ENCODE results near the gene KCNG4. TPM values are rescaled to one million over a fixed set of nuclear protein-coding genes. Genes with fewer than 3 reads are reported as not detected.
"Not testable (repeated sequence)": the region's sequence is repeated elsewhere in the genome, so short reads cannot be mapped to it uniquely, and the experiment has no call there.

KCNG4 gene
- total and polyA plus RNA-seq, 2 donors, result not detected

GRCh38 chr16:84207879-84208278 is 31.9 kb downstream of the KCNG4 start:
- no peaks in the 10 kb centered on the region for H3K4me1 ChIP-seq (ENCODE audit: control insufficient read depth in 2 of 2, insufficient read depth in 2 of 2, low read length in 2 of 2)
- no peaks in the 10 kb centered on the region for H3K36me3 ChIP-seq (ENCODE audit: control insufficient read depth in 2 of 2, insufficient read depth in 2 of 2, low read length in 1 of 2)
- DNase-seq (ENCODE audit: low read depth in 6 of 9, low spot score in 9 of 9), result no peak
- no peak overlapping the region for H3K27ac ChIP-seq (ENCODE audit: low read depth in 1 of 2, low read length in 1 of 2)
- no peaks in the 10 kb centered on the region for H3K9me3 ChIP-seq (ENCODE audit: control insufficient read depth in 2 of 2, insufficient read depth in 1 of 2, low read length in 1 of 2)
- no peak overlapping the region for H3K4me3 ChIP-seq (ENCODE audit: low read length in 2 of 2)
- no peaks in the 10 kb centered on the region for H3K27me3 ChIP-seq (ENCODE audit: control insufficient read depth in 2 of 2, insufficient read depth in 1 of 2, low read length in 1 of 2)
- WGBS, result 92% methylated on average over 8 of the region's 8 CpGs

- no peak for DNase-seq (ENCODE audit: low read depth in 6 of 9, low spot score in 9 of 9)
- no peaks in the 10 kb centered on the region for H3K27me3 ChIP-seq (ENCODE audit: control insufficient read depth in 2 of 2, insufficient read depth in 1 of 2, low read length in 1 of 2)
- no peak overlapping the region for H3K4me3 ChIP-seq (ENCODE audit: low read length in 2 of 2)
- no peaks in the 10 kb centered on the region for H3K36me3 ChIP-seq (ENCODE audit: control insufficient read depth in 2 of 2, insufficient read depth in 2 of 2, low read length in 1 of 2)
- no peak overlapping the region for H3K27ac ChIP-seq (ENCODE audit: low read depth in 1 of 2, low read length in 1 of 2)
- no peaks in the 10 kb centered on the region for H3K4me1 ChIP-seq (ENCODE audit: control insufficient read depth in 2 of 2, insufficient read depth in 2 of 2, low read length in 2 of 2)
- WGBS, result 88% methylated on average over 6 of the region's 6 CpGs
- H3K9me3 ChIP-seq (ENCODE audit: control insufficient read depth in 2 of 2, insufficient read depth in 1 of 2, low read length in 1 of 2), result no peaks in the 10 kb centered on the region
Observed at GRCh38 chr16:84207251-84207650, 32.6 kb downstream of the KCNG4 start.

GRCh38 chr16:84205976-84206691 is 33.7 kb downstream of the KCNG4 start:
- no peaks in the 10 kb centered on the region for H3K9me3 ChIP-seq (ENCODE audit: control insufficient read depth in 2 of 2, insufficient read depth in 1 of 2, low read length in 1 of 2)
- no peaks in the 10 kb centered on the region for H3K27me3 ChIP-seq (ENCODE audit: control insufficient read depth in 2 of 2, insufficient read depth in 1 of 2, low read length in 1 of 2)
- H3K4me3 ChIP-seq (ENCODE audit: low read length in 2 of 2), result no peak overlapping the region
- no peak for DNase-seq (ENCODE audit: low read depth in 6 of 9, low spot score in 9 of 9)
- no peaks in the 10 kb centered on the region for H3K4me1 ChIP-seq (ENCODE audit: control insufficient read depth in 2 of 2, insufficient read depth in 2 of 2, low read length in 2 of 2)
- H3K36me3 ChIP-seq (ENCODE audit: control insufficient read depth in 2 of 2, insufficient read depth in 2 of 2, low read length in 1 of 2), result no peaks in the 10 kb centered on the region
- H3K27ac ChIP-seq (ENCODE audit: low read depth in 1 of 2, low read length in 1 of 2), result no peak overlapping the region
- WGBS, result 95% methylated on average over 18 of the region's 18 CpGs

GRCh38 chr16:84205123-84205522 is 34.7 kb downstream of the KCNG4 start:
- 97% methylated on average over 6 of the region's 6 CpGs for WGBS
- H3K27me3 ChIP-seq (ENCODE audit: control insufficient read depth in 2 of 2, insufficient read depth in 1 of 2, low read length in 1 of 2); H3K27ac ChIP-seq (ENCODE audit: low read depth in 1 of 2, low read length in 1 of 2); H3K4me1 ChIP-seq (ENCODE audit: control insufficient read depth in 2 of 2, insufficient read depth in 2 of 2, low read length in 2 of 2); H3K36me3 ChIP-seq (ENCODE audit: control insufficient read depth in 2 of 2, insufficient read depth in 2 of 2, low read length in 1 of 2); DNase-seq (ENCODE audit: low read depth in 6 of 9, low spot score in 9 of 9); H3K9me3 ChIP-seq (ENCODE audit: control insufficient read depth in 2 of 2, insufficient read depth in 1 of 2, low read length in 1 of 2); H3K4me3 ChIP-seq (ENCODE audit: low read length in 2 of 2): not testable (repeated sequence)

GRCh38 chr16:84204551-84204950 is 35.3 kb downstream of the KCNG4 start:
- not testable (repeated sequence) for H3K27me3 ChIP-seq (ENCODE audit: control insufficient read depth in 2 of 2, insufficient read depth in 1 of 2, low read length in 1 of 2); H3K4me1 ChIP-seq (ENCODE audit: control insufficient read depth in 2 of 2, insufficient read depth in 2 of 2, low read length in 2 of 2); H3K9me3 ChIP-seq (ENCODE audit: control insufficient read depth in 2 of 2, insufficient read depth in 1 of 2, low read length in 1 of 2); H3K27ac ChIP-seq (ENCODE audit: low read depth in 1 of 2, low read length in 1 of 2); H3K36me3 ChIP-seq (ENCODE audit: control insufficient read depth in 2 of 2, insufficient read depth in 2 of 2, low read length in 1 of 2); H3K4me3 ChIP-seq (ENCODE audit: low read length in 2 of 2); DNase-seq (ENCODE audit: low read depth in 6 of 9, low spot score in 9 of 9)
- WGBS, result 90% methylated on average over 26 of the region's 26 CpGs

- Histone ChIP-seq H3K27me3 (ENCODE audit: control insufficient read depth in 2 of 2, insufficient read depth in 1 of 2, low read length in 1 of 2) (peaks cover 0 to 9% of the 10 kb centered on the region in 2 donors), H3K4me1 (ENCODE audit: control insufficient read depth in 2 of 2, insufficient read depth in 2 of 2, low read length in 2 of 2) (peaks cover 2 to 5% of the 10 kb centered on the region in 2 donors), H3K27ac (ENCODE audit: low read depth in 1 of 2, low read length in 1 of 2) (no peak overlapping the region), H3K4me3 (ENCODE audit: low read length in 2 of 2) (no peak overlapping the region), H3K36me3 (ENCODE audit: control insufficient read depth in 2 of 2, insufficient read depth in 2 of 2, low read length in 1 of 2) (no peaks in the 10 kb centered on the region), H3K9me3 (ENCODE audit: control insufficient read depth in 2 of 2, insufficient read depth in 1 of 2, low read length in 1 of 2) (no peaks in the 10 kb centered on the region)
- 77% methylated on average over 10 of the region's 10 CpGs for WGBS
- DNase-seq (ENCODE audit: low read depth in 6 of 9, low spot score in 9 of 9), result no peak
Observed at GRCh38 chr16:84199861-84200260, 40.0 kb downstream of the KCNG4 start.

- H3K4me1 ChIP-seq (ENCODE audit: control insufficient read depth in 2 of 2, insufficient read depth in 2 of 2, low read length in 2 of 2), result peaks cover 9 to 12% of the 10 kb centered on the region in 2 donors
- no peaks in the 10 kb centered on the region for H3K36me3 ChIP-seq (ENCODE audit: control insufficient read depth in 2 of 2, insufficient read depth in 2 of 2, low read length in 1 of 2)
- no peak overlapping the region for H3K4me3 ChIP-seq (ENCODE audit: low read length in 2 of 2)
- H3K9me3 ChIP-seq (ENCODE audit: control insufficient read depth in 2 of 2, insufficient read depth in 1 of 2, low read length in 1 of 2), result no peaks in the 10 kb centered on the region
- no peak overlapping the region for H3K27ac ChIP-seq (ENCODE audit: low read depth in 1 of 2, low read length in 1 of 2)
- WGBS, result 71% methylated on average over 13 of the region's 13 CpGs
- peaks cover 0 to 9% of the 10 kb centered on the region in 2 donors for H3K27me3 ChIP-seq (ENCODE audit: control insufficient read depth in 2 of 2, insufficient read depth in 1 of 2, low read length in 1 of 2)
- no peak for DNase-seq (ENCODE audit: low read depth in 6 of 9, low spot score in 9 of 9)
Observed at GRCh38 chr16:84199097-84199496, 40.7 kb downstream of the KCNG4 start.

- DNase-seq (ENCODE audit: low read depth in 6 of 9, low spot score in 9 of 9), result no peak
- Histone ChIP-seq H3K4me3 (ENCODE audit: low read length in 2 of 2) (no peak overlapping the region), H3K36me3 (ENCODE audit: control insufficient read depth in 2 of 2, insufficient read depth in 2 of 2, low read length in 1 of 2) (no peaks in the 10 kb centered on the region), H3K27me3 (ENCODE audit: control insufficient read depth in 2 of 2, insufficient read depth in 1 of 2, low read length in 1 of 2) (peaks cover 0 to 9% of the 10 kb centered on the region in 2 donors), H3K4me1 (ENCODE audit: control insufficient read depth in 2 of 2, insufficient read depth in 2 of 2, low read length in 2 of 2) (peaks cover 15 to 19% of the 10 kb centered on the region in 2 donors), H3K9me3 (ENCODE audit: control insufficient read depth in 2 of 2, insufficient read depth in 1 of 2, low read length in 1 of 2) (no peaks in the 10 kb centered on the region), H3K27ac (ENCODE audit: low read depth in 1 of 2, low read length in 1 of 2) (no peak overlapping the region)
- WGBS, result 95% methylated on average over 10 of the region's 10 CpGs
Observed at GRCh38 chr16:84198401-84198800, 41.4 kb downstream of the KCNG4 start.

GRCh38 chr16:84197466-84198128 is 42.2 kb downstream of the KCNG4 start:
- Histone ChIP-seq H3K27ac (ENCODE audit: low read depth in 1 of 2, low read length in 1 of 2) (no peak overlapping the region), H3K27me3 (ENCODE audit: control insufficient read depth in 2 of 2, insufficient read depth in 1 of 2, low read length in 1 of 2) (peaks cover 0 to 9% of the 10 kb centered on the region in 2 donors), H3K4me3 (ENCODE audit: low read length in 2 of 2) (no peak overlapping the region), H3K4me1 (ENCODE audit: control insufficient read depth in 2 of 2, insufficient read depth in 2 of 2, low read length in 2 of 2) (peaks cover 18 to 22% of the 10 kb centered on the region in 2 donors), H3K36me3 (ENCODE audit: control insufficient read depth in 2 of 2, insufficient read depth in 2 of 2, low read length in 1 of 2) (no peaks in the 10 kb centered on the region), H3K9me3 (ENCODE audit: control insufficient read depth in 2 of 2, insufficient read depth in 1 of 2, low read length in 1 of 2) (no peaks in the 10 kb centered on the region)
- 95% methylated on average over 14 of the region's 14 CpGs for WGBS
- DNase-seq (ENCODE audit: low read depth in 6 of 9, low spot score in 9 of 9), result no peak
